Liver (tissue), 3 donors: Measurements from ENCODE around the gene GCLM.

ENCODE experiments used
- EGR1 ChIP-seq, 2 donors: IDR thresholded peaks; 2 replicates each; pipeline ENCODE4 v1.6.1; 2016 to 2018; ENCODE audit warnings: antibody characterized with exemption in 2 of 2, low read depth in 2 of 2
- HNF4G ChIP-seq: IDR thresholded peaks from 2 replicates; pipeline ENCODE4 v1.6.1; 2016; ENCODE audit warnings: antibody characterized with exemption
- JUND ChIP-seq, 2 donors: IDR thresholded peaks; 2 replicates each; pipeline ENCODE4 v1.6.1; 2016; ENCODE audit warnings: antibody characterized with exemption in 2 of 2
- RAD21 ChIP-seq, 2 donors: IDR thresholded peaks; 2 replicates each; pipeline ENCODE4 v1.6.1; 2016; ENCODE audit warnings: antibody characterized with exemption in 2 of 2, mild to moderate bottlenecking in 2 of 2
- SP1 ChIP-seq: IDR thresholded peaks from 2 replicates; pipeline ENCODE4 v1.6.1; 2018; ENCODE audit warnings: antibody characterized with exemption, mild to moderate bottlenecking
- TF ChIP-seq, protein P1 (sequence below): fragments of 150-350 bp; IDR thresholded peaks from 2 replicates; pipeline ENCODE4 v1.5.1; 2017; ENCODE audit warnings: improper control_type of control experiment, low read depth, low read length; ENCODE audit not compliant: missing input control
- donor health status: healthy.
- donor health status: healthy.

DNA sequence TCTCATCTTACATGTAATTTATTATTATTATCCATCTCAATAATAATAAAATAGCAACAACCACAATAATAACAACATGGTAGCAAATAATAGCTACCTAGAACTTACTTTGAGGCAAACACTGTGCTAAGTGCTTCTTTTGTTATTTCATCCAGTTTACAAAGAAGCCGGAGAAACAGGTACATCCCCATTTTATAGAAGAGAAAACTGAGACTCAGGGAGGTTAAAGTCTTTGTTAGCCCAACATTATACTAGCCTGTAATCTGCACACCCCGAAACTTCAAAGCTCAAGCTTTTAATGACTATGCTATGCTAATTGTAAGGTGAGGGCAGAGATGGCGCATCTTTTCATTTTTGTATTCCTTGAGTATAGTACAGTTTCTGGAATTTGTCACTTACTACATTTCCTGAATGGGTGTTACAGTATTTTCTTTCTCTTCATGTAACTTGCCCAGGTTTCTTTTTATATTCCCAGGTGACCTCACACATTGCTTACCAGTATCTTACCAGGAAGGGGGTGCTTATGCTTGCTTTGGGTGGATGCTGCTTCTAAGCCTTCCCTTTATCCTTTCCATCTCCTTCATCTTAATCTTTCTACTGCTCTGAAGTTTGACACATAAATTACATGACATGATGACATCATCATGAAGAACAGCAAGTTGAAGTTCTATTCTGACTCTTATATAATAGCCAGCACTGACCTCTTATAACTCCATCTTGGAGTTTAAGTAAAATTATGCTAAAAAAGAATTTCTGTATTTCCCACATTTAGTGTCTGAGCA is 8.3 kb downstream of the GCLM start:
- TF ChIP-seq, protein P1, sequence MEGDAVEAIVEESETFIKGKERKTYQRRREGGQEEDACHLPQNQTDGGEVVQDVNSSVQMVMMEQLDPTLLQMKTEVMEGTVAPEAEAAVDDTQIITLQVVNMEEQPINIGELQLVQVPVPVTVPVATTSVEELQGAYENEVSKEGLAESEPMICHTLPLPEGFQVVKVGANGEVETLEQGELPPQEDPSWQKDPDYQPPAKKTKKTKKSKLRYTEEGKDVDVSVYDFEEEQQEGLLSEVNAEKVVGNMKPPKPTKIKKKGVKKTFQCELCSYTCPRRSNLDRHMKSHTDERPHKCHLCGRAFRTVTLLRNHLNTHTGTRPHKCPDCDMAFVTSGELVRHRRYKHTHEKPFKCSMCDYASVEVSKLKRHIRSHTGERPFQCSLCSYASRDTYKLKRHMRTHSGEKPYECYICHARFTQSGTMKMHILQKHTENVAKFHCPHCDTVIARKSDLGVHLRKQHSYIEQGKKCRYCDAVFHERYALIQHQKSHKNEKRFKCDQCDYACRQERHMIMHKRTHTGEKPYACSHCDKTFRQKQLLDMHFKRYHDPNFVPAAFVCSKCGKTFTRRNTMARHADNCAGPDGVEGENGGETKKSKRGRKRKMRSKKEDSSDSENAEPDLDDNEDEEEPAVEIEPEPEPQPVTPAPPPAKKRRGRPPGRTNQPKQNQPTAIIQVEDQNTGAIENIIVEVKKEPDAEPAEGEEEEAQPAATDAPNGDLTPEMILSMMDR = no peak
- no peak for TF ChIP-seq HNF4G
- no peak for TF ChIP-seq SP1
- no peak for TF ChIP-seq RAD21 (IDR thresholded peaks at IDR 0.05)
- no peak for TF ChIP-seq EGR1 (IDR thresholded peaks at IDR 0.05; ENCODE audit: low read depth in 2 of 2)
- TF ChIP-seq JUND (IDR thresholded peaks at IDR 0.05) = no peak
